ENCODE data around the gene EPSTI1.

Gene EPSTI1

DNA sequence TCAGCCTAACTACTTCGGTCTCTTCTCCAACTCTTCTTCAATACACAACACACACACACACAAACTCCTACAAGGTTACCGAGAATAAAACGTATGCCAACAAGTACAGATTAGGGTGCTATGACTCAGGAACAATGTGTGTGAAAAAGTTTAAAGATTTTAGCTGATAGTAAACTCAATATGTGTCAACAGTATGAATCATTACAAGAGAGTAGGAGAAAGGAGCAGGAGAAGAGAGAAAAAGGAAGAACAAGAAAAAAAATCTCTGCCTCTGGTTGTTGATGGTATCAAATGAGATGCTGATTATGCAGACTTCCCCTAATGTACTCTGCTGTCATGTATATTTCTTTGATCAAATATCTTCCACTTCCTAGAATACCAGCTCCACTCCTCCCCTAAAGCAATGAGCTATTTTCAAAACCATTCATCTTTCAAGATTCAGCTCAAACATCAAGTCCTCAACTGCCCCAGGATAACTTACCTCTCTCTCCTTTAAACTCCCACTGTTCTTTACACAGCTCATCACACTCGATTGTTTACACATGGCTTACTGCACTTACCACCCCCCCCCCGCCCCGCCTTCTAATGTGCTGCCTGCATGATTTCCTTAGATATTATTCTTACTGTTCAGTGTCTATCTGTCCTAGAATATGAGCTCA is 115.0 kb downstream of the EPSTI1 start:
- TF ChIP-seq, protein P1, sequence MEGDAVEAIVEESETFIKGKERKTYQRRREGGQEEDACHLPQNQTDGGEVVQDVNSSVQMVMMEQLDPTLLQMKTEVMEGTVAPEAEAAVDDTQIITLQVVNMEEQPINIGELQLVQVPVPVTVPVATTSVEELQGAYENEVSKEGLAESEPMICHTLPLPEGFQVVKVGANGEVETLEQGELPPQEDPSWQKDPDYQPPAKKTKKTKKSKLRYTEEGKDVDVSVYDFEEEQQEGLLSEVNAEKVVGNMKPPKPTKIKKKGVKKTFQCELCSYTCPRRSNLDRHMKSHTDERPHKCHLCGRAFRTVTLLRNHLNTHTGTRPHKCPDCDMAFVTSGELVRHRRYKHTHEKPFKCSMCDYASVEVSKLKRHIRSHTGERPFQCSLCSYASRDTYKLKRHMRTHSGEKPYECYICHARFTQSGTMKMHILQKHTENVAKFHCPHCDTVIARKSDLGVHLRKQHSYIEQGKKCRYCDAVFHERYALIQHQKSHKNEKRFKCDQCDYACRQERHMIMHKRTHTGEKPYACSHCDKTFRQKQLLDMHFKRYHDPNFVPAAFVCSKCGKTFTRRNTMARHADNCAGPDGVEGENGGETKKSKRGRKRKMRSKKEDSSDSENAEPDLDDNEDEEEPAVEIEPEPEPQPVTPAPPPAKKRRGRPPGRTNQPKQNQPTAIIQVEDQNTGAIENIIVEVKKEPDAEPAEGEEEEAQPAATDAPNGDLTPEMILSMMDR (IDR thresholded peaks at IDR 0.05; ENCODE audit: insufficient read depth, low read depth, low read length, missing control alignments) = no peak
- DNase-seq (ENCODE audit: low read depth) = peak; percentile 13
- no peak overlapping the region for H3K4me3 ChIP-seq (ENCODE audit: low read depth, low read length)

DNA sequence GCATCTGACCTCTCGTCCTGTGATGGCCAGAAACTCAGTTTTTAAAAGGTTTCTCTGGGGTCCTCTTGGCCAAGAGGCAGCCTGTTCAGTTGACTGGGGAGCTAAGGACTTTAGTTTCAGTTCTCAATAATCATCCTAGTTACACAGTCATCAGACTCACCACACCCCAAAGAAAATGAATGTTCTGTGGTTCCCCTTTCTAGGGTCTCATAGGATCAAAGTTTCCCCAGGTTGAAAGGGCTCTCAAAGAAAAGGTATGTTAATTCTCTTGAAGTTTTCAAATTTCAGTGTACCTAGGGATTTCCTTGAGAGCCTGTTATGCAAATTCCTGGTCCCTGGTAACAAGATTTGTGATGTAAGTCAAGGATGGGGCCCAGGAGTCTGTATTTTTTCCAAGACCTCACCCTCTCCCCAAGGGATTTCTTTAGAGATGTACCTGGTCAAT is 115.7 kb downstream of the EPSTI1 start:
- no peak overlapping the region for H3K4me3 ChIP-seq (ENCODE audit: low read depth, low read length)
- peak; percentile 77 for DNase-seq (ENCODE audit: low read depth)
- TF ChIP-seq, protein P1 (IDR thresholded peaks at IDR 0.05; ENCODE audit: insufficient read depth, low read depth, low read length, missing control alignments) = no peak

DNA sequence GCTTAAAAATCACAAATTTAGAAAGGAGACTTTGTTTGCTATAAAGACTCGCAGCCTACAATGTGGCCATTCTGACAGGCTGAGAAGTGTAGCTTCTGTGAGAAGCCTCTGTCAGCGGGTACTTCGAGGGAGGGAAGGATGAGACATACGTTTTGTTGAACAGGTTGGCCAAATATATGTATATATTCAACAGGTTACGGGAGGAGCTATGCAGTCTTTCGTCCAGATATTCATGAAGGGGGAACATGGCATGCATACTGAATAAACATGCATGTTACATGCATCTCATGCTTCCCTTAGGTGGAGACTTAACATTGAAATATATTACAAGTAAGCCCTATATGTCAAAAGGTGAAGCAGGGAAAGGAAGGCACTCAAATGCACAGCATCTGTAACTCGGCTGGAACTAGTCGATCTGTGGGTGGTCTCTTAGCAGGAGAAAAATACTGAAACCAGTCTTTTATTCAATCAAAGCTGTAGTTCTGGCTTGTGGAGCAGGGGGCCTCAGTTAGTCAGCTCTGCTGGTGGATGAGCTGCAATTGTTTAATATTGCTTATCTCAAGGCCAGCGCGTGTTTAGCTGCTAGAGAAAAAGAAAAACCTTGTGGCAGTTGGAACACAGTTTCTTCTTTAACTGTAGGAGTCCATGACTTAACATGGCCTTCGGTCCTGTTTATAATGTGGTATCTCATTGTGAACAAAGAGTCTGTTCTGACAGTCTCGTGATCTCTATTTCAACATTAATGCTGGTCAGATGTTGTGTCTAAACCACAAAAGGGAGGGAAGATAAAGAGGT is 116.4 kb downstream of the EPSTI1 start:
- peak overlapping the region; percentile 4; the same call in 1 of the 2 replicates for H3K4me3 ChIP-seq (ENCODE audit: low read depth, low read length)
- peak; percentile 26 for DNase-seq (ENCODE audit: low read depth)
- TF ChIP-seq, protein P1 (IDR thresholded peaks at IDR 0.05; ENCODE audit: insufficient read depth, low read depth, low read length, missing control alignments) = no peak

DNA sequence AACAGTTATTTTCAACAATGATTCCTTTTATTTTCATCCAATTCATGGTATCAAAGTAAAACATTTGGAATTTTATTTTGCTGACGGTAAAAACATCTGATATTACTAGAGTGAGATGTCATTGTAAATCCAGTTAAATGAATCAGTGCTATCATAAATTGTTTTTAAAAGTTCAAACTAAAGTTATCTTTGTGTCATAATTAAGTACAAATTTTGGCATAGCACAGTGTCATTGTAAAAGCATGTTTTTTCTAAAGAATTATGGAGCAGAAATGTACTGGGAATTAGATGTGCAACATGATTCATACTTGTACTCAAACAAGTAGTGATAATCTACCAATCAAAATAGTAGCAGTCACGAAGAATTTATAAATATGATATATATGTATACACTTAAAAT is 117.8 kb downstream of the EPSTI1 start:
- no peak overlapping the region for H3K4me3 ChIP-seq (ENCODE audit: low read depth, low read length)
- DNase-seq (ENCODE audit: low read depth) = no peak
- TF ChIP-seq, protein P1 (IDR thresholded peaks at IDR 0.05; ENCODE audit: insufficient read depth, low read depth, low read length, missing control alignments) = no peak

DNA sequence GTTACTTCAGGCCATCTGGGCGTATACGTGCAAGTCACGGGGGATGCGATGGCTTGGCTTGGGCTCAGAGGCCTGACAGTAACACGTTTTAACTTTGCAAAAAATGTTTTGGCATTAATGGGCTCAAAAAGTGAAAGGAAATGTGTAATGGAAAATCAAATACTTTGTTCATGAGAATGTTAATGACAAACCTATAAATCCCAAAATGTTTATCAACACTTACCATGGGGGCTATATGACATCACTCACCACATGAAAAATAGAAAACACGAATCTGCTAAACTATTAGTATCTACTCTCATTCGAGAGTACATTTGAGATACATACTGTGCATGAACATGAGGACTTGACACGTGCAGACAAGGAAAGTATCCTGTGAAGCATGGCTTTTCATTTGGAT is 119.0 kb downstream of the EPSTI1 start:
- DNase-seq (ENCODE audit: low read depth) = no peak
- no peak overlapping the region for H3K4me3 ChIP-seq (ENCODE audit: low read depth, low read length)

DNA sequence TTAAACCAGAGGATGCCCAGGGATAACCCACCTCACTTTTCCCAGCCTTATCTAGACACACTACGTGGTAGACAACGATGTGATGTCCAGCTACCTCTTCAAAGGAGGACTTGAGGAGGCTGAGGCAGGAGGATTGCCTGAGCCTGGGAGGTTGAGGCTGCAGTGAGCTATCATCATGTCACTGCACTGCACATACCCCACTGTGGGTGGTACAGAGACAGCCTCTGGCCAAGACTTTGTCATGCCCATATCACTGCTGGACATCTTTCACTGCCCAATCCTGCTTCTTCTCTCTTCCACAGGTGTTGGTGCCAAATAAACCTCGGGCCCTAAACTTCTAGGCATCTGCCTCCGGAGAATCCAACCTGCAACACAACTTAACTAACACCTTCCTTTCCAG is 124.8 kb downstream of the EPSTI1 start:
- no peak overlapping the region for H3K4me3 ChIP-seq (ENCODE audit: low read depth, low read length)
- no peak for DNase-seq (ENCODE audit: low read depth)
- TF ChIP-seq, protein P1 (IDR thresholded peaks at IDR 0.05; ENCODE audit: insufficient read depth, low read depth, low read length, missing control alignments) = no peak

More for the DNA sequence above, 119.0 kb downstream of the EPSTI1 start:
- TF ChIP-seq, protein P1 (IDR thresholded peaks at IDR 0.05; ENCODE audit: insufficient read depth, low read depth, low read length, missing control alignments) = no peak
